AG04450 (cell line): ENCODE data around the gene SLC34A1. TPM values are rescaled to one million over a fixed set of nuclear protein-coding genes. Genes with fewer than 3 reads are reported as not detected.

Source experiments
- CTCF ChIA-PET: fragments of 300-600, 350-600 bp; formaldehyde crosslinking; extraction: SDS; loops from one replicate; lab custom pipeline; 2022; ENCODE audit warnings: antibody characterized with exemption, inconsistent platforms; lab: Charles Lee
- POLR2A ChIA-PET: fragments of 350-600 bp; formaldehyde crosslinking; extraction: SDS; loops from one replicate; lab custom pipeline; 2021; ENCODE audit warnings: antibody characterized with exemption, inconsistent platforms; lab: Yijun Ruan, JAX
- DNase-seq: peaks from one replicate; pipeline ENCODE4 v3.0.0-alpha.2; 2011; ENCODE audit warnings: low read depth, low spot score
- H3K27ac ChIP-seq: one replicate; pipeline ENCODE4 v1.5.1; 2012; ENCODE audit warnings: low read depth, low read length, control low read depth
- H3K27me3 ChIP-seq: one replicate; pipeline ENCODE4 v1.6.0; 2012; ENCODE audit warnings: low read length; ENCODE audit not compliant: control insufficient read depth, insufficient read depth
- H3K4me3 ChIP-seq: 2 replicates; pipeline ENCODE4 v1.5.1; 2011; ENCODE audit warnings: mild to moderate bottlenecking, low read depth, low read length, control low read depth
- H3K9me3 ChIP-seq: 2 replicates; pipeline ENCODE4 v1.5.1; 2012; ENCODE audit warnings: low read length; ENCODE audit not compliant: control insufficient read depth, insufficient read depth
- polyA plus RNA-seq: library from polyadenylated mRNA; depleted of rRNA; stranded (reverse); fragments of >200 nt; gene quantifications from 2 replicates; pipeline ENCODE4 v1.2.3, GENCODE V29; 2011
- TF ChIP-seq, protein P1 (sequence below): IDR thresholded peaks from 2 replicates; pipeline ENCODE4 v1.5.1; 2011; ENCODE audit warnings: low read depth, low read length, control low read depth, inconsistent platforms

SLC34A1 gene
- polyA plus RNA-seq, 1 experiment, result not detected

- ChIA-PET POLR2A (no interaction called here), CTCF (interaction anchor here (3.6 to 7.0 kb wide), 3 partner anchors 16 to 63 kb away, joined by 61 to 205 read pairs (median 120); partner anchors contain the start of genes PFN3 and PRR7)
- Histone ChIP-seq H3K27ac (no peak overlapping the region), H3K9me3 (no peaks in the 10 kb centered on the region), H3K4me3 (no peak overlapping the region), H3K27me3 (peaks cover 30% of the 10 kb centered on the region)
- TF ChIP-seq, protein P1, sequence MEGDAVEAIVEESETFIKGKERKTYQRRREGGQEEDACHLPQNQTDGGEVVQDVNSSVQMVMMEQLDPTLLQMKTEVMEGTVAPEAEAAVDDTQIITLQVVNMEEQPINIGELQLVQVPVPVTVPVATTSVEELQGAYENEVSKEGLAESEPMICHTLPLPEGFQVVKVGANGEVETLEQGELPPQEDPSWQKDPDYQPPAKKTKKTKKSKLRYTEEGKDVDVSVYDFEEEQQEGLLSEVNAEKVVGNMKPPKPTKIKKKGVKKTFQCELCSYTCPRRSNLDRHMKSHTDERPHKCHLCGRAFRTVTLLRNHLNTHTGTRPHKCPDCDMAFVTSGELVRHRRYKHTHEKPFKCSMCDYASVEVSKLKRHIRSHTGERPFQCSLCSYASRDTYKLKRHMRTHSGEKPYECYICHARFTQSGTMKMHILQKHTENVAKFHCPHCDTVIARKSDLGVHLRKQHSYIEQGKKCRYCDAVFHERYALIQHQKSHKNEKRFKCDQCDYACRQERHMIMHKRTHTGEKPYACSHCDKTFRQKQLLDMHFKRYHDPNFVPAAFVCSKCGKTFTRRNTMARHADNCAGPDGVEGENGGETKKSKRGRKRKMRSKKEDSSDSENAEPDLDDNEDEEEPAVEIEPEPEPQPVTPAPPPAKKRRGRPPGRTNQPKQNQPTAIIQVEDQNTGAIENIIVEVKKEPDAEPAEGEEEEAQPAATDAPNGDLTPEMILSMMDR, result no peak
- no peak for DNase-seq
These were observed 3.2 kb downstream of the SLC34A1 start for GRCh38 chr5:177387405-177387804.

- DNase-seq, result no peak
These were observed 4.4 kb downstream of the SLC34A1 start for GRCh38 chr5:177388521-177389052.

DNA sequence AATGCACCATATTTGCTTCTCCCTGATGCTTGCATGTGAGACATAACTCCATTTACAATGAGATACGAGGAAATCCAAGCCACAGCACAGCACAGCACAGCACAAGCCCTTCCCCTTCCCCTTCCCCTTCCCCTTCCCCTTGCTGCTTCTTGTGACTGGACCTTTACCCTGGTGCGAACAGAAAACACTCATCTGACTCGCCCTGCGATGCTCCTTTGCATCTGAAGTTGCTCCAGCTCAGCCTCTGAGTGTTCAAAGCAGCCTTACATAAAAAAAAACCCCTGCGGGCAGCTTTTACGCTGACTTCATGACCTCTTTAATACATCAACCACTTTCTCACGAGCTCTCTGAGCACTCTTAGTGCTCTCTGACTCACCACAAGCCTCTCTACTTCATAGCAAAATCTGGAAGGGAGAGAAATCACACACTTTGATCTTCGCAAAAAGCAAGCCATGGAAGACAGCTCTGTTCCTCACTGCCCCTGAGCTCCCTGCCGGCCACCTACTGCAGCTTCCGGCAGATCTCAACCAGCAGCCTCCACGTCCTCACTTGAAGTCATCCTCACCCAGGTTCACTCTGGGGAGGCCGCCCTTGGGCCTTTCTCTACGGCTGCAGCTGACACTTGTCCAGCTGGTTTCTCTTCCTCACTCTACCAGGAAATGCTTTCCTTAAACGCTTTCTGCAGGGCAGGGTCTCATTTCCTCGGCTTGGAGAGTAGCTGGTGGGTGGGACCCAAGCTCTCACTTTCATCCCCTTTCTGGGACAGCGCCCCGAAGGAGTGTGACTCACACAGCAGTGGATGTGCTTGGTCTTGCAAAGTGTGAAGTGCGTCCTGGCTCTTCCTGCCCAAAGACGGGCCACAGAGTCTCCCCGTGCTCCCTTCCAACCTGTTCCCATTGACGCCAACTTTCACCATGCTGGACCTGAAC, 5.3 kb downstream of the SLC34A1 start:
- POLR2A ChIA-PET, result interaction anchor here (0.6 to 3.5 kb wide), 15 partner anchors 10 to 108 kb away, joined by 3 to 15 read pairs (median 6); partner anchors contain the start of genes GRK6, LMAN2 and PDLIM7
- CTCF ChIA-PET, result interaction anchor here (0.7 to 7.0 kb wide), 22 partner anchors 10 to 276 kb away, joined by 3 to 205 read pairs (median 8); partner anchors contain the start of genes F12, GRK6, LMAN2 and PFN3
- peaks cover 23% of the 10 kb centered on the region for H3K27me3 ChIP-seq
- TF ChIP-seq, protein P1, result peak; percentile 2; the same call in 1 of the 2 replicates
- H3K9me3 ChIP-seq, result no peaks in the 10 kb centered on the region
- DNase-seq, result peak; percentile 82
- peak overlapping the region; percentile 22; the same call in 1 of the 2 replicates for H3K4me3 ChIP-seq
- peak overlapping the region; percentile 89 for H3K27ac ChIP-seq

More at GRCh38 chr5:177388521-177389052, 4.4 kb downstream of the SLC34A1 start:
- ChIA-PET CTCF (interaction anchor here (0.9 to 7.0 kb wide), 9 partner anchors 14 to 275 kb away, joined by 3 to 205 read pairs (median 19); partner anchors contain the start of genes PFN3 and PRR7), POLR2A (interaction anchor here (0.9 to 3.5 kb wide), 6 partner anchors 9 to 81 kb away, joined by 5 to 15 read pairs (median 6); partner anchors contain the start of genes GRK6 and LMAN2)
- H3K27me3 ChIP-seq, result peaks cover 26% of the 10 kb centered on the region
- no peaks in the 10 kb centered on the region for H3K9me3 ChIP-seq
- no peak overlapping the region for H3K4me3 ChIP-seq
- TF ChIP-seq, protein P1, result no peak
- H3K27ac ChIP-seq, result no peak overlapping the region

- no peak overlapping the region for H3K4me3 ChIP-seq
- H3K9me3 ChIP-seq, result no peaks in the 10 kb centered on the region
- peak overlapping the region; percentile 89 for H3K27ac ChIP-seq
- TF ChIP-seq, protein P1, result peak; percentile 95
- CTCF ChIA-PET, result interaction anchor here (0.6 to 7.0 kb wide), 35 partner anchors 9 to 730 kb away, joined by 3 to 205 read pairs (median 5); partner anchors contain the start of genes F12, GRK6, LMAN2 and PFN3
- POLR2A ChIA-PET, result interaction anchor here (0.5 to 3.5 kb wide), 11 partner anchors 11 to 666 kb away, joined by 3 to 15 read pairs (median 6); partner anchors contain the start of gene GRK6
- DNase-seq, result no peak
- peaks cover 20% of the 10 kb centered on the region for H3K27me3 ChIP-seq
These were observed 6.4 kb downstream of the SLC34A1 start for GRCh38 chr5:177390363-177391300.
